ENCODE results near the gene OR4E2.

GRCh38 chr14:21614240-21614639 lies 39.4 kb upstream of the OR4E2 start:
- no peak for TF ChIP-seq GATA2 (IDR thresholded peaks at IDR 0.05; ENCODE audit: low read depth, low read length)
- TF ChIP-seq GATA3 (IDR thresholded peaks at IDR 0.05; ENCODE audit: low read depth, low read length) = no peak

Data from SH-SY5Y (cell line).